GM23338 (cell line): ENCODE results near the gene SAMD4A. TPM values are rescaled to one million over a fixed set of nuclear protein-coding genes. Genes with fewer than 3 reads are reported as not detected.

Experiments used
- ATAC-seq: fragments of 200-7000 bp; cut with Tn5 transposase; 3 replicates; pipeline ENCODE4 v1.9.1; 2020
- DNase-seq: peaks from one replicate; pipeline ENCODE4 v3.0.0-alpha.2; 2015; ENCODE audit warnings: low spot score
- H2AFZ ChIP-seq: fragments of 200-600 bp; sonication (generic); 2 replicates; pipeline ENCODE4 v1.8.0; 2016; ENCODE audit warnings: antibody characterized with exemption, mild to moderate bottlenecking, moderate library complexity
- H3F3A ChIP-seq: fragments of 200-600 bp; sonication (generic); replicated peaks from 2 replicates; pipeline ENCODE4 v1.8.0; 2017; ENCODE audit warnings: antibody characterized with exemption, mixed run types, low read depth
- H3K27ac ChIP-seq: fragments of 200-600 bp; sonication (generic); 2 replicates; pipeline ENCODE4 v1.6.1; 2016; ENCODE audit warnings: low read depth
- H3K27me3 ChIP-seq: fragments of 200-600 bp; sonication (generic); 2 replicates; pipeline ENCODE4 v1.8.0; 2016; ENCODE audit warnings: mild to moderate bottlenecking, mixed run types, moderate library complexity; ENCODE audit not compliant: insufficient read depth
- H3K36me3 ChIP-seq: fragments of 200-600 bp; sonication (generic); 2 replicates; pipeline ENCODE4 v1.8.0; 2016; ENCODE audit warnings: mild to moderate bottlenecking; ENCODE audit not compliant: insufficient read depth
- H3K4me1 ChIP-seq: fragments of 200-600 bp; sonication (generic); 2 replicates; pipeline ENCODE4 v1.8.0; 2016; ENCODE audit warnings: mild to moderate bottlenecking, moderate library complexity; ENCODE audit not compliant: insufficient read depth
- H3K4me2 ChIP-seq: fragments of 200-600 bp; sonication (generic); 2 replicates; pipeline ENCODE4 v1.7.1; 2017; ENCODE audit warnings: mixed run types
- H3K4me3 ChIP-seq: fragments of 200-600 bp; sonication (generic); 2 replicates; pipeline ENCODE4 v1.6.1; 2016; ENCODE audit warnings: mixed run types
- H3K79me2 ChIP-seq: fragments of 200-600 bp; sonication (generic); replicated peaks from 2 replicates; pipeline ENCODE4 v1.8.0; 2017; ENCODE audit warnings: mild to moderate bottlenecking; ENCODE audit not compliant: insufficient read depth
- H3K9me2 ChIP-seq: fragments of 200-600 bp; sonication (generic); 2 replicates; pipeline ENCODE4 v1.8.0; 2017; ENCODE audit not compliant: insufficient read depth
- H4K20me1 ChIP-seq: fragments of 200-600 bp; sonication (generic); replicated peaks from 2 replicates; pipeline ENCODE4 v1.8.0; 2017; ENCODE audit warnings: mild to moderate bottlenecking; ENCODE audit not compliant: insufficient read depth
- H3K27ac Mint-ChIP-seq: 2 replicates; pipeline ENCODE4 v1.8.0; 2020; ENCODE audit warnings: inconsistent platforms, mild to moderate bottlenecking, moderate library complexity, mixed read lengths
- H3K27me3 Mint-ChIP-seq: 3 replicates; pipeline ENCODE4 v1.8.0; 2022; ENCODE audit warnings: low read depth, mild to moderate bottlenecking, moderate library complexity, mixed read lengths, inconsistent platforms; ENCODE audit not compliant: insufficient read depth, poor library complexity
- H3K36me3 Mint-ChIP-seq: 3 replicates; pipeline ENCODE4 v1.8.0; 2021; ENCODE audit warnings: low read depth, mild to moderate bottlenecking, inconsistent platforms, moderate library complexity, mixed read lengths
- H3K4me1 Mint-ChIP-seq: 3 replicates; pipeline ENCODE4 v1.8.0; 2020; ENCODE audit warnings: mild to moderate bottlenecking, inconsistent platforms, mixed read lengths
- H3K4me3 Mint-ChIP-seq: 3 replicates; pipeline ENCODE4 v1.8.0; 2021; ENCODE audit warnings: moderate library complexity, mild to moderate bottlenecking, inconsistent platforms, mixed read lengths
- H3K9me3 Mint-ChIP-seq: 3 replicates; pipeline ENCODE4 v1.8.0; 2020; ENCODE audit warnings: moderate library complexity, mild to moderate bottlenecking, inconsistent platforms, mixed read lengths
- CTCF ChIP-seq, 2 experiments: fragments of 200-600 bp in 1 of 2; sonication (generic) in 1 of 2; conservative IDR thresholded peaks; 2 replicates each; pipeline versions ENCODE4 v1.5.1 to v1.6.1; 2016 to 2017; ENCODE audit warnings: antibody characterized with exemption in 2 of 2, low read depth in 2 of 2, mild to moderate bottlenecking in 2 of 2, moderate library complexity in 1 of 2
- ETS1 ChIP-seq: IDR thresholded peaks from 2 replicates; pipeline ENCODE4 v1.6.1; 2016; ENCODE audit warnings: antibody characterized with exemption
- JUNB ChIP-seq: IDR thresholded peaks from one replicate; pipeline ENCODE4 v1.6.1; 2016; ENCODE audit warnings: antibody characterized with exemption; ENCODE audit not compliant: unreplicated experiment
- POLR2AphosphoS5 ChIP-seq: IDR thresholded peaks from 2 replicates; pipeline ENCODE4 v1.6.1; 2016; ENCODE audit warnings: antibody characterized with exemption, low read depth
- ZNF331 ChIP-seq: fragments of 250-450 bp; sonication (Bioruptor Pico); IDR thresholded peaks from 2 replicates; pipeline ENCODE4 v1.5.0; 2020; ENCODE audit warnings: low read depth, mild to moderate bottlenecking, moderate library complexity
- ZNF462 ChIP-seq: fragments of 250-450 bp; sonication (Bioruptor Pico); IDR thresholded peaks from 2 replicates; pipeline ENCODE4 v1.5.0; 2020; ENCODE audit warnings: mild to moderate bottlenecking, moderate library complexity
- polyA plus RNA-seq: library from polyadenylated mRNA; unstranded; fragments of >200 nt; fragmentation: Nextera tagmentation; extraction: Ambion mirVana; gene quantifications from 2 replicates; pipeline ENCODE4 v1.2.1, GENCODE V29; 2016
- total RNA-seq: library from RNA; depleted of rRNA; stranded (reverse); fragments of >200 nt; shearing (Covaris generic); gene quantifications from 2 replicates; pipeline ENCODE4 v1.2.3, GENCODE V29; 2014

Gene SAMD4A
- total and polyA plus RNA-seq, 2 experiments from 2014 or later = 1.6 to 6.9 TPM

- TF ChIP-seq ZNF462 (CRISPR knock-in tag) (no peak), CTCF (conservative IDR thresholded peaks at IDR 0.05; ENCODE audit: low read depth in 2 of 2) (no peak), ZNF331 (CRISPR knock-in tag) (no peak), JUNB (no peak), POLR2AphosphoS5 (no peak)
Observed at GRCh38 chr14:54711312-54711711, 144.4 kb downstream of the SAMD4A start (continued).

- Histone ChIP-seq H2AFZ (no peak overlapping the region), H3K4me3 (no peak overlapping the region), H3K36me3 (no peaks in the 10 kb centered on the region), H3F3A (no peaks in the 10 kb centered on the region), H3K4me1 (no peaks in the 10 kb centered on the region), H3K79me2 (no peaks in the 10 kb centered on the region), H3K27me3 (no peaks in the 10 kb centered on the region), H3K4me2 (no peak overlapping the region), H3K27ac (no peak overlapping the region), H4K20me1 (no peaks in the 10 kb centered on the region), H3K9me2 (no peaks in the 10 kb centered on the region; the same call in 1 of the 2 replicates)
- H3K9me3 Mint-ChIP-seq = no peaks in the 10 kb centered on the region
- H3K4me3 Mint-ChIP-seq = no peak overlapping the region
- peaks cover 4% of the 10 kb centered on the region; the same call in 2 of the 3 replicates for H3K4me1 Mint-ChIP-seq
- no peak overlapping the region for H3K27ac Mint-ChIP-seq
- no peaks in the 10 kb centered on the region for H3K36me3 Mint-ChIP-seq
- ATAC-seq (no peak), DNase-seq (no peak)
- peaks cover 2% of the 10 kb centered on the region for H3K27me3 Mint-ChIP-seq
- TF ChIP-seq ETS1 (no peak), CTCF (conservative IDR thresholded peaks at IDR 0.05; ENCODE audit: low read depth in 2 of 2) (no peak), JUNB (no peak)
Observed at GRCh38 chr14:54711812-54712464, 145.0 kb downstream of the SAMD4A start.
